ENCODE results near the gene DMXL1.

DNA sequence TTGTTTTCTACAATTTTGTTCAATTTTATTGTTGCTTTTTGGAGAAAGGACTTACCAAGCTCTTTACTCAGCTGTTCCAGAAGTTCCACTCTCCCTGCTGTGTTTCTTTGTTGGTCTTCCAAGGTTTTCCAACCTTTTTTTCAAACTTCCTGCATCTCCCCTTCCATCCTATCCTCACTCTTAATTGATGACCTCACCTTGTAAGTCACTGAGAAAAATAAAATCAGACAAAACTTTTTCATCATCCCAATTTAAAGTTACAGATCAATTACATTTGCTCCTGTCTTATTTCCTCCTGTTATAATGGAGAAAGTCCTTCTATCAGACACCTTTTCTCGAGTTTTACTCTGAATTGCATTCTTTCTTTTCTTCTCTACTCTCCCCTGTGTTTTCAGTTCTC, 121.1 kb downstream of the DMXL1 start:
- TF ChIP-seq EZH2phosphoT487 (IDR thresholded peaks at IDR 0.05; ENCODE audit: insufficient read depth, low read depth) (no peak), EZH2 (IDR thresholded peaks at IDR 0.05; ENCODE audit: insufficient read depth, poor library complexity, severe bottlenecking) (no peak)

Data from GM23248 (cell line).